ENCODE measurements around the gene LOC101059915.

GRCh38 chrX:71621603-71622002, 45.7 kb upstream of the LOC101059915 start:
- TF ChIP-seq CTCF (IDR thresholded peaks at IDR 0.05; ENCODE audit: low read depth, low read length, poor library complexity, severe bottlenecking) (no peak), EZH2phosphoT487 (IDR thresholded peaks at IDR 0.05; ENCODE audit: borderline replicate concordance, low read length) (no peak)
